Stimulated activated CD4-positive, alpha-beta T cell treated with anti-CD3 and anti-CD28 coated beads, Interleukin-4, amount 100 ng/mL, for 4 hours (primary cell): ENCODE measurements around the gene TMEM79.
"Not testable (repeated sequence)": the region's sequence is repeated elsewhere in the genome, so short reads cannot be mapped to it uniquely, and the experiment has no call there.

Experiments used
- DNase-seq, 2 experiments: peaks; one replicate each; pipeline ENCODE4 v3.0.0-alpha.2; 2020

Gene TMEM79

DNA sequence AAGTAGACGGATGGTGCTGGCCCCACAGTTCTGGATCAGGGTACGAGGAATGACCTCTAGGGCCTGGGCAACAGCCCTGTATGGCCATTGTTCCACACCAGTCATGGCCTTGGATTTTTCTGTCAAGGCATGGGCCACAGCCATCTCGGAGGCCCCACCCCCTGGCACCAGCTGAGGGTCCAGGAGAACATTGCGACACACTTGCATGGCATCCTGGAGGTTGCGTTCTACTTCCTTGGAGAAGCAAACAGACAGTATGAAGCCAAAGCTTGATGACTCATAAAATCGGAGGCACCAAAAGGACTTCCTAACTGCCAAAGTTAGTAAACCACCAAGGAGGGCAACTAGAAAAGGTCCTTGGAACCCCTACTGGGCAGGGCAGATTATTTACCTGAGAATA lies 26.8 kb downstream of the TMEM79 start:
- DNase-seq, result no peak

DNA sequence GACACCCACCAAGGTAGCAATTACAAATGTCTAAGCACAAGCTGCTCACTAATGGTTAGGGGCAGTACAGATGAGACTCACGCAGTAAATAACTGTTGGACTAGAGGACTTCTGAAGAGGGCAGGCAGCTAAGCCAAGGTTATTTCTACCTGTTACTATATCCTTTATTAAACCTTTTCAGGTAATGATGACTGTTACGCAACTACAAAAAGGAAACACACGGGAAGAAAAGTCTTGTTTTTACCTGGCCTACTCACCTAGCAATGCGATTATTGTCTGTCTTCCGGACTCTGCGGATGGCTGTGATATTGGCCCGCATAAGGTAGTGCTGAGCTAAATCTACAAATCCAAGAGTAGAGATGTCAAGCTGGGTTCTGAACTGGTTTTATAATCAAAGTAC lies 32.8 kb downstream of the TMEM79 start:
- DNase-seq, result no peak

DNA sequence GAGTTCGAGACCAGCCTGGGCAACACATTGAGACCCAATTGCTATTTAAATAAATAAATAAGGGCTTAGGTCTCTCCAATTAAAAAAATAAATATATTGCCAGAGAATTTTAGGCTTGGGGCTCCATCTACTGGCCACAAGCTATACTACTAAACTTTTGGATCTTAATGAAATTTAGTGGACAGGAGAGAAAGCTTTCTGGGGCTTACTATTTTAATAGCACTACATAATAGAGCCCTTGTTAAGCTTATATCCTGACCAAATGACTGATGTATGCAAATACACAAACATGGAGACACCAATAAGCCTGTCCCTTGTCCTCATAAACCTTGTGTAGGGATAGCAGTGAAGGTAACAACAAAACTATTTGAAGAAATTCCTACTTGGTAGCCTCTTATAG lies 35.5 kb downstream of the TMEM79 start:
- no peak for DNase-seq

DNA sequence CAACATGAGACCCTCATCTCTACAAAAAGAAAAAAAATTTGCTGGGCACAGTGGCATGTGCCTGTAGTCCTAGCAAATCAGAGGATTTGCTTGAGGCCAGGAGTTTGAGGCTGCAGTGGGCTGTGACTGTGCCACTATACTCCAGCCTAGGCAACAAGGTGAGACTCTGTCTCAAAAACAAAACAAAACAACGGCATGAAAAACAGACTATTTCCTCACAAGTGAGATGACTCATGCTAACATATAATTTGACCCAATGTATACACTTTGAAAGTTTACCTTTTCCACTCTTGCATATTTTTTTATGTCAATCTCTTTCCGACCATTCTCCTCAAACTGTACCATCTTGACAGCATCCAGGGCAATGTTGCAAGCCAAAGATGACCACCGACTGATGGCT lies 36.4 kb downstream of the TMEM79 start:
- DNase-seq, result no peak

DNA sequence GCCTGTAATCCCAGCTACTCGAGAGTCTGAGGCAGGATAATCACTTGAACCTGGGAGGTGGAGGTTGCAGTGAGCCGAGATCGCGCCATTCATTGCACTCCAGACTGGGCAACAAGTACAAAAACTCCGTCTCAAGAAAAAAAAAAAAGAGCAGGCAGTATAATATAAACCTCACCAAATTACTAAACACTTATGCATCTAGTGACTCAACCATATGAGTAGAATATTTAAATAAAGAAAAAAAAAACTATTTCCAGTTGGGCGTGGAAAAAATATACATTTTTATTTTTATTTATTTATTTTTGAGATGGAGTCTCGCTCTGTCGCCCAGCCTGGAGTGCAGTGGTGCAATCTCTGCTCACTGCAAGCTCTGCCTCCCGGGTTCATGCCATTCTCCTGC lies 39.1 kb downstream of the TMEM79 start:
- DNase-seq, result not testable (repeated sequence)

DNA sequence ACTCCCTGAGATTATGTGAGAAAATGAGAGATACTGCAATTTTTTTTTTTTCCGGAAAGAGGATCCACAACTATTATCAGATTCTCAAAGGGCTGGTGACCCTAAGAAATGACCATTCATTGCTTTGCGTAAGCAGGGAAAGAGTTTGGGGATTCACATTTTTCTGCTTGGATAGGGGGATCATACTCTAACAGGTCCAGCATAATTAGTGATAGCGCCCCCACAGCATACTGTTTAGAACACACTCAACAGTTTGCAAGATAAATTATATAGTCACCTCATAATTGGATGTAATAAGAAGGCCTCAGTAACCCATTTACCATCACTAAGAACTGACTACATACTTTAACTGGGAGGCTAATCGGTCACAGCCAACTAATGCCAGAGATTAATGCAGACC lies 52.1 kb downstream of the TMEM79 start:
- no peak for DNase-seq

DNA sequence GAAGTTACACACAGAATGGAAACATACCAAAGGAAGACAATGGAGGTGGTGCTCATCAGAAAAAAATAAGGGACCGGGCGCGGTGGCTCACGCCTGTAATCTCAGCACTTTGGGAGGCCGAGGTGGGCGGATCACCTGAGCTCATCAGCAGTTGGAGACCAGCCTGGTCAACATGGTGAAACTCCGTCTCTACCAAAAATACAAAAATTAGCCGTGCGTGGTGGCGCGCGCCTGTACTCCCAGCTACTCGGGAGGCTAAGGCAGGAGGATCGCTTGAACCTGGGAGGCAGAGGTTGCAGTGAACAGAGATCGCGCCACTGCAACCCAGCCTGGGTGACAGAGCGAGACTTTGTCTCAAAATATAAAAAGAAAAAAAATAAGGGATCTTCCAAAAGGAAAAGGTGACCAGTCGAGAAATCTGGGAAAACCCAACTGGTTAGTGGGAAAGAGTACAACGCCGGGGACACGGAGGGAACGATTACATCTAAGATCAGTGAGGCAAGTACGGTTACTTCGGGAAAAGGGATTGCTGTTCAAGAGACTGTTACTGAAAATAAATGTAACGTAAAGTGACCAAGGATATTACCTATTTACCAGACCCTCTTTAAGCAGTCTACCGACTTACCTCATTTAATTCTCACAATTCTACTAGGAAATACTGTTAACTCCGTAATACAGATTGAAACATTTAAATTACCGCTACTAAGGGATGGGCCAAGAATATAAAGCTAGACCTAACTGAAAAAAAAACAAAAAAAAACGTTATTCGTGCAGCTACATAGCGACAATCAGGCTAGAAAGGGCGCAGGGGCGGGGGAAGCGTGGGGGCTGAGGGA lies 53.1 kb downstream of the TMEM79 start:
- peak in 1 of 2 experiments; percentile 2 for DNase-seq

DNA sequence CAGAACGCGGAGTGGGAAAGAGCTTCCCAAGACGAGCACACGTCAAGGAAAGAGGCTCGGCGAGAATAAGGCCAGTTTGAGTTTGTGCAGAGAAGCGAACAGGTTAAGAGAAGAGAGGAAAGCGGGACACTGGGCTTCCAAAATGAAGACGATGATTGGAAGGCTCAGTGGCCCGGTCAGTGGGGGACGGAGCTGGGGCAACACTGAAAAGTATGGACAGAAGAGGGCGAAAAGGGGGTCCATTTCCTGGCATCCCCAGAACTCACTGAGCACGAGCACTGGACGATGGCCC lies 53.7 kb downstream of the TMEM79 start:
- peak in 1 of 2 experiments; percentile 23 for DNase-seq

DNA sequence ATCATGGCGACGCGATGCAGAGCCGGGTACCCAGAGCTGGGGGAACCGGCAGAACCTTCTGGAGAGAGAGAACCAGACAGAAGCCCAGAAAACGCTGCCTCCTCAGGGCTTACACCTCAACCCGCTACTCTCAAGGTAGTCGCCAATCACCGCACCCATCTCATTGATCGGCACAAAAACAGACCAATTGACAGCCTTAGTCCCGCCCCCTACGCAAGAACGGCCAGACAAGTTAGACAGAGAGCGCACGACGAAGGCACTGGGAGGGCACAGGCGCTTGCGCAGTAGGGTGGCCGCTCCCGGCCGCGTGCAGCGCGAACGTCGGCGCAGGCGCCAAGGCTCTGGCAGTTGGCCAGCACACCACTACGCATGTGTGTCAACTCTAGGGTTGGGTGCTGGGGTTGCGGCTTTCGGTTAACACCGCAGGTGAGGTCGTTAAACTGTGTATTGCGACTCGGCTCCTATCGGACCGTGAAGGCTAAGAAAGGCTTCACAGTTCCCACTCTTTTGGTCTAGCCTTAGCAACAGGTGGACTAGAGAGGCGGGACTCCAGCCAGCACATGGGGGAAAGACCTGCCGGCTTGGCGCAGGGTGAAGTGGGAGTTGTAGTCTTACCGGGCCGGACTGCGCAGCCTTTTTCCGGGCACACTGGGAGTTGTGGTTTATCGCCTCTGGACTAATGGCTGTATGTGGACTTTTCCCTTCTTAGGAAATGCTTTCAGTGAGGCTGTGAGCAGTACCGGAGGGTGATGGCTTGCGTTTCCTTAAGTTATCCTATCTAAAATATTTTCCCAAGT lies 54.3 kb downstream of the TMEM79 start, which contains the start of the genes CCT3 and TSACC:
Gene CCT3 (minus strand): TSS at position 113 of the 797 bp plus-strand sequence. CDS start 108 bp downstream, at position 5.
Gene TSACC (plus strand): TSS at position 347 of the 797 bp plus-strand sequence. CDS start 1,232 bp downstream, outside the sequence.
- DNase-seq, result peak; percentile 99
